Suprapubic skin (tissue), 4 donors: ENCODE data around the gene SLC30A10. TPM values are rescaled to one million over a fixed set of nuclear protein-coding genes. Genes with fewer than 3 reads are reported as not detected.

Source experiments
- DNase-seq, 2 donors: peaks; one replicate each; pipeline ENCODE4 v3.0.0-alpha.2; 2019; ENCODE audit warnings: low spot score in 2 of 2
- H3K27ac ChIP-seq: fragments of 200-600 bp; sonication (generic); one replicate; pipeline ENCODE4 v1.5.1; 2019
- H3K27me3 ChIP-seq: fragments of 200-600 bp; sonication (generic); one replicate; pipeline ENCODE4 v1.5.1; 2019
- H3K36me3 ChIP-seq: fragments of 200-600 bp; sonication (generic); one replicate; pipeline ENCODE4 v1.5.1; 2019
- H3K4me1 ChIP-seq: fragments of 200-600 bp; sonication (generic); one replicate; pipeline ENCODE4 v1.5.1; 2019
- H3K4me3 ChIP-seq: fragments of 200-600 bp; sonication (generic); one replicate; pipeline ENCODE4 v1.5.1; 2019; ENCODE audit warnings: mild to moderate bottlenecking
- H3K9me3 ChIP-seq: fragments of 200-600 bp; sonication (generic); one replicate; pipeline ENCODE4 v1.5.1; 2019
- EP300 ChIP-seq: sonication (generic); formaldehyde crosslinking; IDR thresholded peaks from one replicate; pipeline ENCODE4 v1.6.1; 2017; ENCODE audit warnings: antibody characterized with exemption
- POLR2A ChIP-seq, 2 donors: fragments of 450-650 bp; IDR thresholded peaks; one replicate each; pipeline ENCODE4 v1.6.1; 2017; ENCODE audit warnings: antibody characterized with exemption in 2 of 2, mild to moderate bottlenecking in 2 of 2, moderate library complexity in 2 of 2
- POLR2AphosphoS5 ChIP-seq, 3 donors: sonication (generic); formaldehyde crosslinking; IDR thresholded peaks; one replicate each; pipeline ENCODE4 v1.6.1; 2017; ENCODE audit warnings: antibody characterized with exemption in 3 of 3
- WGBS: methylation state at CpG from one replicate; pipeline ENCODE4 v1.1.5; 2018; 5-methylcytosine and 5-hydroxymethylcytosine counted together
- total RNA-seq, 4 donors: library from RNA; depleted of rRNA; stranded (reverse); fragments of >200 nt; gene quantifications; one replicate each; pipeline ENCODE4 v1.1.0, GENCODE V29; 2016
- TF ChIP-seq, protein P1 (sequence below), 2 donors: fragments of 200-600 bp in 1 of 2; fragments of 450-650 bp in 1 of 2; sonication (generic) in 1 of 2; IDR thresholded peaks; one replicate each; pipeline ENCODE4 v1.5.1; 2016 to 2019; ENCODE audit warnings: antibody characterized with exemption in 2 of 2, mild to moderate bottlenecking in 1 of 2, moderate library complexity in 1 of 2

Gene SLC30A10
- total RNA-seq, 4 donors from 2014 or later, result 0.30 to 0.86 (median 0.48) TPM; not detected in 1

DNA sequence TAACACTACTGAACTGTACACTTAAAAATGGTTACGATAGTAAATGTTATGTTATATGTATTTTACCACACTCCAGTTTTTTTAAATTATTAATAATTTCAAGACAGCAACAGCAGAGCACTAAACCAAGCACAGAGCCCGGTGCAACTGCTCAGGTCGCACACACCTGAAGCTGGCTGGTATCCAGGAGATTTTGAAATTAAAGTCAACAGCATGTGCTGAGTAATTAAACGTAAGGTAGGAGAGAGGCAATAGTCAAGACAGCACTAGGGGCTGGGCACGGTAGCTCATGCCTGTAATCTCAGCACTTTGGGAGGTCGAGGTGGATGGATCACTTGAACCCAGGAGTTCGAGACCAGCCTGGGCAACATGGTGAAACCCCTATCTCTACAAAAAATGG is 35.1 kb upstream of the SLC30A10 start:
- DNase-seq, result no peak
- no peaks in the 10 kb centered on the region for H3K9me3 ChIP-seq
- no peak overlapping the region for H3K4me3 ChIP-seq
- H3K27me3 ChIP-seq, result no peaks in the 10 kb centered on the region
- no peak overlapping the region for H3K27ac ChIP-seq
- no peaks in the 10 kb centered on the region for H3K4me1 ChIP-seq
- 76% methylated on average over 7 of the region's 7 CpGs for WGBS
- peaks cover 8% of the 10 kb centered on the region for H3K36me3 ChIP-seq
- TF ChIP-seq EP300 (no peak), POLR2A (IDR thresholded peaks at IDR 0.05) (no peak), POLR2AphosphoS5 (IDR thresholded peaks at IDR 0.05) (no peak)
- TF ChIP-seq, protein P1, sequence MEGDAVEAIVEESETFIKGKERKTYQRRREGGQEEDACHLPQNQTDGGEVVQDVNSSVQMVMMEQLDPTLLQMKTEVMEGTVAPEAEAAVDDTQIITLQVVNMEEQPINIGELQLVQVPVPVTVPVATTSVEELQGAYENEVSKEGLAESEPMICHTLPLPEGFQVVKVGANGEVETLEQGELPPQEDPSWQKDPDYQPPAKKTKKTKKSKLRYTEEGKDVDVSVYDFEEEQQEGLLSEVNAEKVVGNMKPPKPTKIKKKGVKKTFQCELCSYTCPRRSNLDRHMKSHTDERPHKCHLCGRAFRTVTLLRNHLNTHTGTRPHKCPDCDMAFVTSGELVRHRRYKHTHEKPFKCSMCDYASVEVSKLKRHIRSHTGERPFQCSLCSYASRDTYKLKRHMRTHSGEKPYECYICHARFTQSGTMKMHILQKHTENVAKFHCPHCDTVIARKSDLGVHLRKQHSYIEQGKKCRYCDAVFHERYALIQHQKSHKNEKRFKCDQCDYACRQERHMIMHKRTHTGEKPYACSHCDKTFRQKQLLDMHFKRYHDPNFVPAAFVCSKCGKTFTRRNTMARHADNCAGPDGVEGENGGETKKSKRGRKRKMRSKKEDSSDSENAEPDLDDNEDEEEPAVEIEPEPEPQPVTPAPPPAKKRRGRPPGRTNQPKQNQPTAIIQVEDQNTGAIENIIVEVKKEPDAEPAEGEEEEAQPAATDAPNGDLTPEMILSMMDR (IDR thresholded peaks at IDR 0.05), result no peak

DNA sequence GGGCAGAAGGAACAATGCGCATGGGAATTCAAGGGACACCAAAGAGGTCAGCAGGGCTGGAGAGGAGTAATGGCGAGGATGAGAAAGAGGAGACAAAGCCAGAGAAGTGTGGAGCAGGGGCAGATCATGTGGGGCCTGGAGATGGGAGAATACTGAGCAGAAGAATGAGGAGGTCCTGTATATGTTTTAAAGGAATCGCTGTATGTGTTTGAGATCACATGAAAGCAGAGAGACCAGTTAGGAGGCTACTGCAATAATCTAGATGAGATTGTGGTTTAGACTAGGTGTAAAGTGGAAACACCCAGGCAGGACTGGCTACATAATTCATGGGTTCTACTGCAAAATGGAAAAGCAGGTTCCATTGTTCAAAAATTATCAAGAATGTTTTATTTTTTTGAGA is 33.3 kb upstream of the SLC30A10 start:
- 86% methylated on average over 3 of the region's 3 CpGs for WGBS
- DNase-seq, result no peak
- TF ChIP-seq POLR2AphosphoS5 (IDR thresholded peaks at IDR 0.05), result no peak
- TF ChIP-seq POLR2A (IDR thresholded peaks at IDR 0.05), result no peak
- TF ChIP-seq, protein P1 (IDR thresholded peaks at IDR 0.05), result no peak
- no peak for TF ChIP-seq EP300
- no peak overlapping the region for H3K27ac ChIP-seq
- no peaks in the 10 kb centered on the region for H3K27me3 ChIP-seq
- no peaks in the 10 kb centered on the region for H3K36me3 ChIP-seq
- H3K4me1 ChIP-seq, result no peaks in the 10 kb centered on the region
- no peak overlapping the region for H3K4me3 ChIP-seq
- H3K9me3 ChIP-seq, result no peaks in the 10 kb centered on the region

- no peak for TF ChIP-seq POLR2A (IDR thresholded peaks at IDR 0.05)
- TF ChIP-seq, protein P1 (IDR thresholded peaks at IDR 0.05), result no peak
- TF ChIP-seq POLR2AphosphoS5 (IDR thresholded peaks at IDR 0.05), result no peak
- TF ChIP-seq EP300, result no peak
- no peak overlapping the region for H3K4me3 ChIP-seq
- H3K27me3 ChIP-seq, result no peaks in the 10 kb centered on the region
- DNase-seq, result no peak
- H3K9me3 ChIP-seq, result no peaks in the 10 kb centered on the region
- H3K27ac ChIP-seq, result no peak overlapping the region
- 66% methylated on average over 3 of the region's 3 CpGs for WGBS
- H3K36me3 ChIP-seq, result no peaks in the 10 kb centered on the region
- H3K4me1 ChIP-seq, result no peaks in the 10 kb centered on the region
Measured at GRCh38 chr1:219959540-219960203, 31.3 kb upstream of the SLC30A10 start.

- Histone ChIP-seq H3K27ac (no peak overlapping the region), H3K36me3 (no peaks in the 10 kb centered on the region), H3K9me3 (no peaks in the 10 kb centered on the region), H3K4me3 (no peak overlapping the region), H3K27me3 (no peaks in the 10 kb centered on the region), H3K4me1 (no peaks in the 10 kb centered on the region)
- DNase-seq, result no peak
- TF ChIP-seq POLR2A (IDR thresholded peaks at IDR 0.05) (no peak), POLR2AphosphoS5 (IDR thresholded peaks at IDR 0.05) (no peak), EP300 (no peak)
- TF ChIP-seq, protein P1 (IDR thresholded peaks at IDR 0.05), result no peak
- 67% methylated on average over 16 of the region's 16 CpGs for WGBS
Measured at GRCh38 chr1:219958875-219959417, 30.6 kb upstream of the SLC30A10 start.

DNA sequence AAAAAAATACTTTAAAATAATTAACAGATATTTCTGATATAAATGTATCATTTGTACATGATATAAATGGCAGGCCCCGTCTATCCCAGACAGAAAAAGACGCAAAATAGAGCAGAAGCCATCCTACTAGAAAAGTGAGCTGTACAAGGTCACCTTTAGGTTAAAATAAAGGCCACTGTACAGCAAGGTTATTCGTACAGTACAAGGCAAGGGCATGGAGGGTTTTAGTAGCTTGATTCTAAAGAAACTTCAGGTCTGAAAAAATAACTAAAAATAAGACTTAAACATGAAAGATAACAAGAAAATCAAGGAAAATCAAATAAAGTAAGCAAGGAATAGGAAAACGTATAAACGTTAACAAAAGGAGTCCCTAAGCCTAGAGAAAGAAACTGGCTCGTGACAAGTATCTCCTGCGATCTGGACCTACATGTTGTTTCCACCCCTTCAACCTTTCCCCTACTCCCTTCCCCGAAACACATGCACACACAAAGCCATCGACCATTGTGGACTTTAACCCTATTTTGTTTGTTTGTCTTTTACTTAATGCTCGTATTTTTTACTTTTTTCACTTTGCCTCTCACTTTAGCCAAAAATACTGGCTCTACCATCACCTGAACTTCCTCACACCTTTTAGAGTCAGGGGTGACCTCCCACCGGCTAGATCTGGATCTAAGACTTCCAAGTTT is 26.5 kb upstream of the SLC30A10 start:
- TF ChIP-seq, protein P1 (IDR thresholded peaks at IDR 0.05), result no peak
- no peak for TF ChIP-seq POLR2AphosphoS5 (IDR thresholded peaks at IDR 0.05)
- no peak for TF ChIP-seq EP300
- TF ChIP-seq POLR2A (IDR thresholded peaks at IDR 0.05), result no peak
- no peaks in the 10 kb centered on the region for H3K9me3 ChIP-seq
- H3K4me3 ChIP-seq, result no peak overlapping the region
- WGBS, result 79% methylated on average over 11 of the region's 11 CpGs
- H3K36me3 ChIP-seq, result no peaks in the 10 kb centered on the region
- H3K27me3 ChIP-seq, result no peaks in the 10 kb centered on the region
- no peak for DNase-seq
- no peak overlapping the region for H3K27ac ChIP-seq
- no peaks in the 10 kb centered on the region for H3K4me1 ChIP-seq
